K562 (cell line): Measurements from ENCODE around the gene CABLES1. TPM values are rescaled to one million over a fixed set of nuclear protein-coding genes. Genes with fewer than 3 reads are reported as not detected.

Experiments
- ATAC-seq: fragments of 200-7000 bp; cut with Tn5 transposase; 3 replicates; pipeline ENCODE4 v1.9.1; 2020; ENCODE audit warnings: moderate library complexity
- BruUV-seq: library from RNA; stranded (reverse); fragments of 400-500 nt; replicated peaks from 2 replicates; lab custom pipeline; 2021; lab: Mats Ljungman, UMichigan
- CTCF ChIA-PET: fragments of 300-600 bp; formaldehyde crosslinking; extraction: SDS; loops from one replicate; lab custom pipeline; 2021; ENCODE audit warnings: low intra/inter-chr PET ratio; lab: Yijun Ruan, JAX
- POLR2A ChIA-PET: fragments of 300-600, 350-650 bp; sonication (Branson Sonifier 250); formaldehyde crosslinking; extraction: SDS; loops from one replicate; lab custom pipeline; 2021; ENCODE audit warnings: antibody characterized with exemption, inconsistent platforms; lab: Yijun Ruan, JAX
- DNase-seq, 4 experiments: peaks; one replicate each; pipeline versions ENCODE4 v3.0.0 to v3.0.0-alpha.2; 2011 to 2018; ENCODE audit warnings: low spot score in 3 of 4, mixed read lengths in 3 of 4; ENCODE audit errors: extremely low read depth in 1 of 4
- FAIRE-seq: peaks from 2 replicates; lab custom pipeline; 2011; peaks lifted over from hg19 to GRCh38; lab: Jason Lieb, UNC
- H2AFZ ChIP-seq: 2 replicates; pipeline ENCODE4 v1.6.0; 2011; ENCODE audit warnings: low read depth, low read length, control low read depth, inconsistent platforms
- H3K27ac ChIP-seq: fragments of 200-600 bp; 3 replicates; pipeline ENCODE4 v1.8.0; 2011; ENCODE audit warnings: low read depth, mild to moderate bottlenecking, control low read depth, inconsistent platforms, low read length, moderate library complexity, mixed read lengths; ENCODE audit errors: extremely low read depth
- H3K27me3 ChIP-seq, 2 experiments: fragments of 300-600 bp in 1 of 2; 2 replicates in 1 of 2; 3 replicates in 1 of 2; pipeline versions ENCODE4 v1.6.0 to v1.8.0; 2011; ENCODE audit warnings: inconsistent platforms in 2 of 2, low read length in 2 of 2, mild to moderate bottlenecking in 1 of 2, mixed read lengths in 1 of 2, moderate library complexity in 1 of 2; ENCODE audit not compliant: control insufficient read depth in 2 of 2, insufficient read depth in 2 of 2
- H3K36me3 ChIP-seq: fragments of 300-600 bp; 3 replicates; pipeline ENCODE4 v1.8.0; 2011; ENCODE audit warnings: mild to moderate bottlenecking, low read length, inconsistent platforms; ENCODE audit not compliant: control insufficient read depth, insufficient read depth
- H3K4me1 ChIP-seq, 2 experiments: fragments of 200-600 bp in 1 of 2; replicated peaks in 1 of 2; 2 replicates in 1 of 2; 3 replicates in 1 of 2; pipeline versions ENCODE4 v1.5.1 to v1.8.0; 2011; ENCODE audit warnings: inconsistent platforms in 2 of 2, low read length in 2 of 2, mild to moderate bottlenecking in 1 of 2, mixed read lengths in 1 of 2, moderate library complexity in 1 of 2; ENCODE audit not compliant: control insufficient read depth in 2 of 2, insufficient read depth in 2 of 2
- H3K4me2 ChIP-seq: 2 replicates; pipeline ENCODE4 v1.6.1; 2011; ENCODE audit warnings: low read length, control low read depth, inconsistent platforms, mixed read lengths; ENCODE audit not compliant: insufficient read depth
- H3K4me3 ChIP-seq: fragments of 200-600 bp; sonication (generic), shearing (Covaris generic); 2 replicates; pipeline ENCODE4 v1.5.1; 2016; ENCODE audit warnings: control low read depth, inconsistent platforms
- H3K79me2 ChIP-seq: fragments of 200-600 bp; 3 replicates; pipeline ENCODE4 v1.8.0; 2011; ENCODE audit warnings: low read length, inconsistent platforms; ENCODE audit not compliant: control insufficient read depth, insufficient read depth
- H3K9ac ChIP-seq, 2 experiments: 2 replicates each; pipeline versions ENCODE4 v1.6.0 to v1.6.1; 2011; ENCODE audit warnings: low read depth in 2 of 2, low read length in 2 of 2, control low read depth in 1 of 2, inconsistent platforms in 1 of 2, mild to moderate bottlenecking in 1 of 2, mixed read lengths in 1 of 2; ENCODE audit not compliant: insufficient read depth in 1 of 2
- H3K9me1 ChIP-seq: one replicate; pipeline ENCODE4 v1.6.0; 2011; ENCODE audit warnings: inconsistent platforms, mild to moderate bottlenecking, low read length, moderate library complexity; ENCODE audit not compliant: control insufficient read depth, insufficient read depth
- H3K9me3 ChIP-seq: replicated peaks from 2 replicates; pipeline ENCODE4 v1.5.1; 2011; ENCODE audit warnings: low read depth, low read length, inconsistent platforms; ENCODE audit not compliant: control insufficient read depth, insufficient read depth
- H4K20me1 ChIP-seq: replicated peaks from 2 replicates; pipeline ENCODE4 v1.6.1; 2011; ENCODE audit warnings: low read length, inconsistent platforms, mixed read lengths; ENCODE audit not compliant: control insufficient read depth, insufficient read depth
- ARID3A ChIP-seq: IDR thresholded peaks from 2 replicates; pipeline ENCODE4 v1.6.1; 2012; ENCODE audit warnings: low read depth, low read length, improper control_type of control experiment, borderline replicate concordance
- ASH1L ChIP-seq: fragments of 450-650 bp; IDR thresholded peaks from 2 replicates; pipeline ENCODE4 v1.6.1; 2018; ENCODE audit warnings: borderline replicate concordance, mild to moderate bottlenecking, low read depth; ENCODE audit not compliant: partially characterized antibody
- BRD9 ChIP-seq: fragments of 450-650 bp; IDR thresholded peaks from 2 replicates; pipeline ENCODE4 v1.6.1; 2018; ENCODE audit warnings: low read depth; ENCODE audit not compliant: partially characterized antibody
- NCOA2 ChIP-seq, 2 experiments: fragments of 450-650 bp; IDR thresholded peaks; 2 replicates each; pipeline ENCODE4 v1.6.1; 2018; ENCODE audit warnings: mild to moderate bottlenecking in 2 of 2, moderate library complexity in 1 of 2; ENCODE audit not compliant: partially characterized antibody in 2 of 2
- NR1H2 ChIP-seq: sonication (generic); formaldehyde crosslinking; IDR thresholded peaks from 2 replicates; pipeline ENCODE4 v1.4.0; 2020; ENCODE audit warnings: mild to moderate bottlenecking, missing genetic modification reagents
- SUPT5H ChIP-seq: fragments of 450-650 bp; IDR thresholded peaks from 2 replicates; pipeline ENCODE4 v1.6.1; 2016
- TSC22D4 ChIP-seq: fragments of 450-650 bp; IDR thresholded peaks from 2 replicates; pipeline ENCODE4 v1.6.1; 2016; ENCODE audit warnings: missing genetic modification characterization, missing biosample characterization, control low read depth
- ZBTB11 ChIP-seq, 3 experiments: fragments of 200-800 bp in 1 of 3; fragments of 250-450 bp in 1 of 3; fragments of 450-650 bp in 1 of 3; sonication (Bioruptor Pico) in 1 of 3; sonication (Bioruptor generic) in 1 of 3; formaldehyde crosslinking in 1 of 3; IDR thresholded peaks; 2 replicates each; pipeline versions ENCODE4 v1.6.1 to v1.8.0; 2016 to 2022; ENCODE audit warnings: mild to moderate bottlenecking in 2 of 3, missing genetic modification characterization in 2 of 3, missing compliant biosample characterization in 1 of 3, moderate library complexity in 1 of 3
- ZNF512 ChIP-seq: IDR thresholded peaks from 2 replicates; pipeline ENCODE4 v1.6.1; 2016; ENCODE audit warnings: missing genetic modification characterization, missing compliant biosample characterization
- WGBS: fragments of 100-300 bp; shearing (Covaris generic); methylation state at CpG from one replicate; pipeline ENCODE4 v1.1.6; 2016; ENCODE audit warnings: low coverage, mixed read lengths; ENCODE audit not compliant: insufficient coverage; ENCODE audit errors: missing lambda C conversion rate; 5-methylcytosine and 5-hydroxymethylcytosine counted together
- in situ Hi-C: fragments of 300-500 bp; cut with MboI; formaldehyde crosslinking; loops from 4 replicates; pipeline ENCODE4 v1.15.0; 2018; ENCODE audit warnings: inconsistent platforms, mixed read lengths
- intact Hi-C: fragments of 100-400 bp; cut with micrococcal nuclease; formaldehyde crosslinking; loops from 2 replicates; pipeline ENCODE4 v1.14.2; 2022
- polyA plus RNA-seq, 8 experiments: library from polyadenylated mRNA; depleted of rRNA in 4 of 8; stranded (reverse) in 5 of 8; unstranded in 3 of 8; fragments of >200 nt; fragmentation: Nextera tagmentation in 2 of 8; fragmentation: Illumina TruSeq in 1 of 8; extraction: Ambion mirVana in 2 of 8; extraction: Trizol in 1 of 8; gene quantifications; 2 replicates each; pipeline versions ENCODE4 v1.2.1 to v1.2.3, GENCODE V29; 2011 to 2014; ENCODE audit warnings: inconsistent platforms in 1 of 8, missing spikeins in 1 of 8
- total RNA-seq, 7 experiments: library from RNA; depleted of rRNA in 6 of 7; stranded (reverse); fragments of >200 nt in 6 of 7; fragmentation: Illumina TruSeq in 2 of 7; extraction: Trizol in 2 of 7; gene quantifications; 2 replicates each; pipeline versions ENCODE4 v1.2.1 to v1.2.3, GENCODE V29; 2011 to 2021; ENCODE audit warnings: low replicate concordance in 1 of 7

Gene CABLES1
- total and polyA plus RNA-seq, 9 of the 15 experiments (the other 6 are each of a cell fraction or from before 2014, with no cell fraction given), result 0.04 to 0.10 (median 0.06) TPM; not detected in 3

GRCh38 chr18:23258566-23259469 lies 123.5 kb downstream of the CABLES1 start:
- DNase-seq (no peak), FAIRE-seq (no peak), ATAC-seq (no peak)
- H3K27ac ChIP-seq, result no peak overlapping the region
- no peak overlapping the region for H3K4me2 ChIP-seq
- CTCF ChIA-PET, result no interaction called here
- peaks cover 9 to 16% of the 10 kb centered on the region in 2 experiments for H3K4me1 ChIP-seq
- H3K9me3 ChIP-seq, result no peaks in the 10 kb centered on the region
- H4K20me1 ChIP-seq, result no peaks in the 10 kb centered on the region
- H2AFZ ChIP-seq, result no peak overlapping the region
- POLR2A ChIA-PET, result no interaction called here
- H3K9ac ChIP-seq, result no peak overlapping the region
- BruUV-seq, result no TSS peak
- no peak overlapping the region for H3K4me3 ChIP-seq
- 65% methylated on average over 14 of the region's 15 CpGs for WGBS
- TF ChIP-seq BRD9 (no peak), SUPT5H (no peak), ARID3A (no peak), TSC22D4 (tag) (no peak), ZNF512 (no peak), NCOA2 (IDR thresholded peaks at IDR 0.05; ENCODE audit: partially characterized antibody in 2 of 2) (no peak), ASH1L (no peak), NR1H2 (CRISPR knock-in tag) (no peak), ZBTB11 (CRISPR knock-in tag; IDR thresholded peaks at IDR 0.05) (no peak)
- in situ Hi-C loops (no loop called here), intact Hi-C loops (no loop called here)
- no peaks in the 10 kb centered on the region for H3K36me3 ChIP-seq
- H3K79me2 ChIP-seq, result no peaks in the 10 kb centered on the region
- no peaks in the 10 kb centered on the region; a peak in 1 of 5 replicates for H3K27me3 ChIP-seq
- H3K9me1 ChIP-seq, result no peaks in the 10 kb centered on the region
